Occipital lobe (tissue), 2 donors: ENCODE measurements around the gene SPRED3. TPM values are rescaled to one million over a fixed set of nuclear protein-coding genes. Genes with fewer than 3 reads are reported as not detected.
"Not testable (repeated sequence)": the region's sequence is repeated elsewhere in the genome, so short reads cannot be mapped to it uniquely, and the experiment has no call there.

Source experiments
- DNase-seq: peaks from one replicate; lab custom pipeline; 2025; lab: John Stamatoyannopoulos, UW
- total RNA-seq: library from RNA; depleted of rRNA; stranded (reverse); fragments of >200 nt; gene quantifications from one replicate; pipeline ENCODE4 v1.2.3, GENCODE V29; 2014

SPRED3 gene, protein sequence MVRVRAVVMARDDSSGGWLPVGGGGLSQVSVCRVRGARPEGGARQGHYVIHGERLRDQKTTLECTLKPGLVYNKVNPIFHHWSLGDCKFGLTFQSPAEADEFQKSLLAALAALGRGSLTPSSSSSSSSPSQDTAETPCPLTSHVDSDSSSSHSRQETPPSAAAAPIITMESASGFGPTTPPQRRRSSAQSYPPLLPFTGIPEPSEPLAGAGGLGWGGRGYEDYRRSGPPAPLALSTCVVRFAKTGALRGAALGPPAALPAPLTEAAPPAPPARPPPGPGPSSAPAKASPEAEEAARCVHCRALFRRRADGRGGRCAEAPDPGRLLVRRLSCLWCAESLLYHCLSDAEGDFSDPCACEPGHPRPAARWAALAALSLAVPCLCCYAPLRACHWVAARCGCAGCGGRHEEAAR
- total RNA-seq, result 1.4 TPM

DNA sequence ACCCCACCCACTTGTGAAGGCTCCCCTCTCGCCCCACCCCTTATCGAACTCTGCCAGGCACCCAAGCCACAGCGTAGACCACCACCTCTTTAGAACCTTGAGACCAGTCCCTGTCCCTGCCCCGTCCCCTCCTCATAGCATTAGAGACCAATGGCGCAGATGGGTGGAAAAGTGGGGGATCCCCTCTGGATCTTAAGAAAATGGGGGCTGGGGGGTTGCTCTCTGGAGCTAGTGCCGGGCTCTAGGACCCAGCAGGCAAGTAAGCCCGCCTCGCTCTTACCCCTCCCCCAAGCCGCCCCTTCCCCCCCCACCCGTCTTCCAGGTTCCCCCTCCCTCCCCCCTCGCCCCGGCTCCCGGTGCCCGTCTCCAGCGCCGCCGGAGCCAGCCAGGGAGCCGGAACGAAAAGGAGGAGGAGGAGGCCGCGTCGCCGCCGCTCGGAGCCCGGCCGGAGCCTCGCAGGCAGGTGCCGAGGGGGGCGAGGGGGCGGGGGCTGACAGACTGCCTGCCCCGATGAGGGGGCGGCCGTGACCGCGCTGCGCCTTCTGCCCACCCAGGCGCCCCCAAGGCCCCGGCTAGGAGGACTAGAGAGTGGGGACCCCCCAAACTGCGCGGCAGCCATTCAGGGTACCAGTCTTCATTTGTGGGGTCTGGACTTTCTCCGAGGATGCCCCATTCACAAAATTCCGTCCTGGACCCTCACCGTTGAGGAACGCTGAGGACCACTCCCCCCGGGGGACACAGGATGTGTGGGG is at the start of gene SPRED3:
TSS of gene SPRED3 (plus strand) at position 349 of the 752 bp plus-strand sequence. CDS start 1,606 bp downstream, outside the sequence.
- DNase-seq, result no peak

DNA sequence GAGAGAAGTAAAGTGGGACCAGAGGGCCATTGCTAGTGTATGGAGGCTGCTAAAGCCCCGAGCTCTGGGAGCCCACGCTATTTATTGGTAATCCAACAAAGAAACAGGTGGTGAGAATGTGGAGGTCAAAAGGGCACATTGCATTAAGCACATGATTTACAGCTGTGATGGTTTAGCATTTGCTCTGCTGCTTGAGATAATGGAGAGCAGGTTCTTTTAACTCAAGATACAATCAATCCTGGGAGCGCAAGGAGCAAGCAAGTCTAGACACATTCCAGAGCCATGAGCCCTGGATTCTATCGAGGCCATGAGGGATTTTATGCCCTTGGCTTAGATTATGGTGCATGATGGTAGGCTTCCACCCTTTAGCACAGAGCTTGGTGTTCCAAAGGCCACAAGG is 49.5 kb upstream of the SPRED3 start:
- not testable (repeated sequence) for DNase-seq

DNA sequence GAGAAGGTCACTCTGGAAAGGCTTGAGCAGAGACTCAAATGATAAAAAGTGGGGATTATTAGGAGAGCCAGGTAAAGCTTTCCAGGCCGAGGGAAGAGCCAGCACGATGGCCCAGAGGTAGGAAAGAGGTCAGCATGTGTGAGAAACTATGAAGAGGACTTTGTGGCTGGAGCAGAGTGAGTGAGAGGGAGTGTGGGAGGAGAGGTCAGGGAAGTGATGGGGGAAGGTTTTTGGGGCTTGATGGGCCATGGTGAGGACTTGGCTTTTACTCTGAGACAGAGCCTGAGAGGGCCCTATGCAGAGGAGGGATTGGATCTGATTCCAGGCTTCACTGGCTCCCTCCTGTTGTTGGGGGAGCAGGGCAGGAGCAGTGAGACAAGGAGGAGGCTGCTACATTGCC is 47.6 kb upstream of the SPRED3 start:
- no peak for DNase-seq

DNA sequence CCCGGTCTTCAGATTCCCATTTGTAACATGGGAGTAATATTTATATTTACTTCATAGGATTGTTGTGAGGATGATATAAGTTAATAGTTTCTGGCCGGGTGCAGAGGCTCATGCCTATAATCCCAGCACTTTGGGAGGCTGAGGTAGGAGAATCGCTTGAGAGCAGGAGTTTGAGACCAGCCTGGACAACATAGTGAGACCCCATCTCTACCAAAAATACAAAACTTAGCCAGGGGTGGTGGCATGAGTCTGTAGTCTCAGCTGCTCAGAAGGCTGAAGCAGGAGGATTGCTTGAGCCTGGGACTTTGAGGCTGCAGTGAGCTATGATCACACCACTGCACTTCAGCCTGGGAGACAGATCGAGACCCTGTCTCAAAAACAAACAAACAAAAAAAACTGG is 41.7 kb upstream of the SPRED3 start:
- no peak for DNase-seq

DNA sequence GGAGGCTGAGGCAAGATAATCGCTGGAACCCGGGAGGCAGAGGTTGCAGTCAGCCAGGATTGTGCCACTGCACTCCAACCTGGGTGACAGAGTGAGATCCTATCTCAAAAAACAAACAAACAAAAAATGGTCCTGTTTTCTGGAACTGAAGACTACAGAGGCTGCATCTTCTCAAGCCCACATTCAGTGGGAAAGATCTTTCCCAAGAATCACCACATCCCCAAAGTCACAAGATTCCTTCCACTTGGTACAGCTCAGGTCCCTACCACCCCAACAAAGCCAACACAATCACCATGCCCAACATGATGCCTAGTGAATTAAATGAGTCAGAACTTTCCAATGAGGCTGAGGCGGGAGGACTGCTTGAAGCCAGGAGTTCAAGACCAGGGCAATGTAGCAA is 37.6 kb upstream of the SPRED3 start:
- DNase-seq, result no peak

DNA sequence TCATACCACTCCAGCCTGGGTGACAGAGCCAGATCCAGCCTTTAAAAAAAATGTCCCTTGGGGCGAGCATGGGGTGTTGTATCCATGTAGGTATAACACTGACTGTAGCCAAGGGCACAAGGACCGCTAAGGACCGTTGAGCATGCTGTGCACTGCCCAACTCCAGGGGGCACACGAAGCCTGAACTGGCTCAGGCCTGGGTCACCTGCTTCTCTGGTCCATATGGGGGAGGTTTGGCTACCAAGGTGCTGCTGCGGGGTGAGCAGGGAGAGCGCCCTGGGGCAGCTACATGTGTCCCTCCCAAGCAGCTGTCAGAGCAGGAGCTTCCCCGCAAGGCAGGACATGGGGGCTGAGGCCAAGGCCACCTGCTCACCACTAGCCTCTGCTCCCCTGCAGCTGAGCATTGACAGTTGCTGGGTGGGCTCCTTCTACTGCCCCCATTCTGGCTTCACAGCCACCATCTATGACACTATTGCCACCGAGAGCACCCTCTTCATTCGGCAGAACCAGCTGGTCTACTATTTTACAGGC is 36.6 kb upstream of the SPRED3 start:
- DNase-seq, result no peak

DNA sequence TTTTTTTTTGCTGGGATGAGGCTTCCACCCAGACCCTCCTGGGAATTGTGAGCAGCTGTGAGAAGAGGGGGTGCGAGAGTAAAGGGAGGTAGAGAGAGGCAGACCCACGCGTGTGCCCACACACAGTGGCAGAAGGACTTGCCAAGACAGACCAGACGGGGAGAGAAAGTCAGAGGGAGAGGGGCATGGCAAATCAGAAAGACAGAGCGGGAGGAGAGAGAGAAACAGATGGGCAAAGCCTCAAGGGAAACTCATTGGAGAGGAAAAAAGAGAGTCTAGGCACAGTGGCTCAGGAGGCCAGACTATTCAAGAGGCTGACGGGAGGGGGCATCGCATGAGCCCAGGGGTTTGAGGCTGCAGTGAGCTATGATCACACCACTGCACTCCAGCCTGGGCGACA is 35.9 kb upstream of the SPRED3 start:
- DNase-seq, result no peak

DNA sequence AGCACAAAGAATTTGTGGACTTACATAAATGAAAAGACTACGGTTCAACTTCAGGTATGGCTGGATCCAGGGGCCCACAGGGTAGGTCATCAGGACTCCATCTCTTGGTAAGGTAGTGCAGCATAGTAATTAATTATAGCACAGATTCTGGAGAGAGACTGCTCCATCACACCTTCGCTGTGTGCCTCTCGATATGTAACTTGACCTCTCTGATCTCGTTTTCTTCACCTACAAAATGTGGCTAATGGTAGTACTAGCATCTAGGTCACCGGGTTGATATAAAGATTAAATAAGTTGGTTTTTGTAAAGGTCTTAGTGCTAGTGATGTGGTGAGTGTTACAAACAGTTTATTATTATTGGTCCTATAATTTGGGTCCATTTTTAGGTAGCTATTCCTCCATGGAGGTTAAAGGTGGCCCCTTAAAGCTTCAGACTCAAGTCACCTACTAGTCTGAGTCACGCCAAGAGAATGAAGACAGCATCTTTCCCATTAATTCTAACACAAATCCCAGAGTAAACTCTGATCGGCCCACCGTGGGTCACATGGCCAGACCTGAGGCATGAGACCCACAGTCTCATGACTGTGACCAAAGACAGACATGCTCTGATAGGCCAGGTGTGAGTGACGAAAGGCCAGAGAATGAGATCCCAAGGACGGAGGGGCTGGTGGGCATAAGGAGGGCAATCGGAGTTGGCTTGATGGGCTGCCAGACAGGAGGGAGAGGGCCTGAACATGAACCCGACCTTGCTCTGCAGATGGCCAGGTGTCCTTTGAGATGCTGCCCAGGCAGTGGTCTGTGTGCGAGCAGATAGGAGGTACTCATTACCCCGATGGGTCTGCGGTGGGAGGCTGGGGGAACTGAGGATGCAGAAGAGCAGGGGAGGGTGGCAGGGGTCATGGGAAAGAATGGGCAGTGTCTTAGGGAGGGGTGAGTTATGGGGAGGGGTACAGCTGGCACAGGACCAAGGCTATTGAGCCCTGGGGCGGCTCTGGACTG is 32.5 kb upstream of the SPRED3 start:
- no peak for DNase-seq

DNA sequence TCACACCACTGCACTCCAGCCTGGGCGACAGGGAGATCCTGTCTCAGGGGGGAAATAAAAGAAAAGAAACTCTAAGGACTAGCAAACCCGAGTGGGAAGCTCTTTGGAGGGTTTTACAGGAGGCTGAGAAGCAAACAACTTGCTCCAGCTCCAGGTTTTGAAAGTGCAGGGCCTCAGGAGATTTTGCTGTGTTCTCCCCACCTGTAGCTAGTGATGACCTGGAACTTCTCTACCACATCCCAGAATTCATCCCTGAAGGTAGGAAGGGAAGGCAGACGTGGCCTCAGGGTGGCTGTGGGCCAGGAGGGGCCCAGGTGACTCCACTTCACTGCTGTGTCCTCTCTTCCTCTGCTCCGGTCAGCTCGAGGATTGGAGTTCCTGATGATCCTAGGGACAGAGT is 30.4 kb upstream of the SPRED3 start:
- no peak for DNase-seq

DNA sequence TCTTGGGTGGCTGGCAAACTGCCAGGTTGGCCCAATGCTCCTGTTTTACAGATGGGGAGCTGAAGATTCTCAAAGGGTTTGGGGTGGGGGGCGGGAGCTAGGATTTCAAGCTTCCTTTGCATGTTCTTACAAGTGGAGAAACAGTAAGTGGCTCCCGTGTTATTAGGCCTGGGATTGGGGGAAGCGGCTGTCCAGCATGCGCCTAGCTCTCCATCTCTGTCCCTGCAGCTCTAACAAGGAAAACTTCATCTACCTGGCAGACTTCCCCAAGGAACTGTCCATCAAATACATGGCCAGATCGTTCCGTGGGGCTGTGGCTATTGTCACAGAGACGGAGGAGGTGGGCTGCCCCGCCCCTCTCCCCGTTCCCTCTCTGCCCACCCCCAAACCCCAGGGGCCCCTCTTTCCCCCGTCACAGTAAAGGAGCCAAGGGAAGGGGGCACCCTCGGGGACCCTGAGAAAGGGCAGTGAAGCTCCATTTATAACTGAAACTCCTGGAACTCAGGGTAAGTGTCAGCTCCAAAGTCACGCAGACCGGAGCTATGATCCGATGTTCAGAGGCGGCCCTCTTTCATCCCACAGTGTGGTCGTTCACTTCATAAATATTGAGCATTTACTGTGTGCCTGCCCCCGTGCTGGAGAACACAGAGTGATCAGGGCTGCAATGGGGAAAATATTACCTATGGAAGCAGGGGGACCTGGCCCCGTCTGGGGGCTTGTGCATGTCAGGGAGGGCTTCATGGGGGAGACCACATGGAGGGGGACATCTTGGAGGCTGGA is 29.1 kb upstream of the SPRED3 start:
- no peak for DNase-seq

DNA sequence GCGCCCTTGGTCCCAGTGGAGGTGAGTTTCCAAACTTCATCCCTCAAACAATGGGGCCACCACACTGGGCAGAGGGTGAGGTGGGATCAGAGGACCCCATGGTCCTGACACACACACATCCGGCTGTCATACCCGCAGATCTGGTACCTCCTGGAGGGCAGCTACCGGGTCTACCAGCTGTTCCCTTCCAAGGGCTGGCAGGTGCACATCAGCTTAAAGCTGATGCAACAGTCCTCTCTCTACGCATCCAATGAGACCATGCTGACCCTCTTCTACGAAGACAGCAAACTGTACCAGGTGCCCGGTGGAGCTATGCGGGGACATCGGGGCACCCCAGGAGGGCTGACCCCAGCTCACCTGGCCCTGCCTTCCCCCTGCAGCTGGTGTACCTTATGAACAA is 28.1 kb upstream of the SPRED3 start:
- no peak for DNase-seq

DNA sequence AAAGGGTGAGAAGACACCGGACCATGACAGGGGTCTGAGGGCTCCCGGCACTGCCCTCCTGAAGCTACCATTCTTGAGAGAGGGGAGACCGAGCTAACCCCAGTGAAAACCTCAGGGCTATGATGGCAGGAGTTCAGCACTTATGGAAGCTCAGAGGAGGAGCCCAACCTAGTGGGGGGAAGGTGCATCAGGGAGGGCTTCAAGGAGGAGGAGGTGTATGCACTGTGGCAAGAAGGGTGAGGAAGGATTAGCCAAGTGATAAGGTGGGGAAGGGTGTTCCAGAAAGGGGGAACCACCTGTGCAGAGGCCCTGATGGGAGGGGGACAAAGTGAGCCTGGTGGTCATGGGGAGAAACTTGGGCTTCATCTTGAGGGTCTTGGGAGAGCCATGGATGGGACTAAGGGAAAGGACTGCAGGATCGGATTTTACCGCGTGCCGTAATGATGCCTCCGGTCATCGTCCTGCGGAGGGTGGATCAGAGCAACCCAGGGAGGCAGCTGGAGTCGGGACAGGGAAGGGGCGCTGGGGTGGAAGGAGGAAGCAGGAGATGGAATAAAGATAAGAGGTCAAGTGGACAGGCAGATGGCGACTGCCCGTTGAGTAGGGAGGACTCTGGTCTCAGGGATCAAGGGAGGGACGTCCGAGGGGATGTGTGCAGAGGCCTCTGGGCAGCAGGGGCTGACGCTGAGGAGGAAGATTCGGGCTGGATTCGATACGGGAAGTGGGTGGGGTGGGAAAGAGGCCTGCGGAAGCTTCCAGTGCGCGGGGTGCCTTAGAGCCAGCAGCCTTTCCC is 27.5 kb upstream of the SPRED3 start:
- DNase-seq, result no peak

DNA sequence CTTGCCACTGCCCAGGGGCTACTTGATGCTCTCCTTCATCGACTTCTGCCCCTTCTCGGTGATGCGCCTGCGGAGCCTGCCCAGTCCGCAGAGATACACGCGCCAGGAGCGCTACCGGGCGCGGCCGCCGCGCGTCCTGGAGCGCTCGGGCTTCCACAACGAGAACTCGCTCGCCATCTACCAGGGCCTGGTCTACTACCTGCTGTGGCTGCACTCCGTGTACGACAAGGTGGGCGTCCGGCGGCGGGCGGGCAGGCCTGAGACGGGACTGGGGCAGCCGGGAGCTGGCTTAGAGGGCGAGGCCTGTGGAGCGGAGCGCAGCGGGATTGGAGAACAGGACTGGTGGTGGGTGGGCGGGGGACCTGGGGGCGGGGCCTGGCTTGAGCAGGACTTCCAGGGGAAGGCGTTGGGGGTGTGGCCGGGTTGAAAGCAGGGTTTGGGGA is 26.8 kb upstream of the SPRED3 start:
- peak; percentile 54 for DNase-seq

DNA sequence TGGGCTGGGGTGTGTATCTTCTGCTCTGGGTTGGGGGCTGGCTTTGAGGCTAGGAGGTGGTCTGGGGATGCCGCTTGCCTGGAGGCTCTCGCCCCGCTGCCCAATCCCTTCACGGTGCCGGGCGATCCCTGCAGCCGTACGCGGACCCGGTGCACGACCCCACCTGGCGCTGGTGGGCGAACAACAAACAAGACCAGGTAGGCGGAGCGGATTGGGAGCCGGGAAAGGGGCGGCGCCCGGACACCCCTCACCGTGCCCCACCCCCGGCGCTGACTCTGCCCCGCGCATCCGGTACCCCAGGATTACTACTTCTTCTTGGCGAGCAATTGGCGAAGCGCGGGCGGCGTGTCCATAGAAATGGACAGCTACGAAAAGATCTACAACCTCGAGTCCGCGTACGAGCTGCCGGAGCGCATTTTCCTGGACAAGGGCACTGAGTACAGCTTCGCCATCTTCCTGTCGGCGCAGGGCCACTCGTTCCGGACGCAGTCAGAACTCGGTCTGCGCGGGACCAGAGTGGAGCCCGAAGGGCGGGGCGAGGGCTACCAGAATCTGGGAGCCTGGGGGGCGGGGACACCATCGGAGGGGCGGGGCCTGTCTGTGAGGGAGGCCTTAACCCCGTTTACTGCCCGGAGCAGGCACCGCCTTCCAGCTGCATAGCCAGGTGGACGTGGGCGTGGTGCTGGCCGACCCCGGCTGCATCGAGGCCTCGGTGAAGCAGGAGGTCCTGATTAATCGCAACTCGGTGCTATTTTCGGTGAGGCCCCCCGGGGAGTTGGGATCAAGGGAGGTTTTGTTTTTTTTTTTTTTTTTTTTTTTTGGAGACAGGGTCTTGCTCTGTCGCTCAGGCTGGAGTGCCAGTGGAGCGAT is 26.2 kb upstream of the SPRED3 start:
- DNase-seq, result no peak

DNA sequence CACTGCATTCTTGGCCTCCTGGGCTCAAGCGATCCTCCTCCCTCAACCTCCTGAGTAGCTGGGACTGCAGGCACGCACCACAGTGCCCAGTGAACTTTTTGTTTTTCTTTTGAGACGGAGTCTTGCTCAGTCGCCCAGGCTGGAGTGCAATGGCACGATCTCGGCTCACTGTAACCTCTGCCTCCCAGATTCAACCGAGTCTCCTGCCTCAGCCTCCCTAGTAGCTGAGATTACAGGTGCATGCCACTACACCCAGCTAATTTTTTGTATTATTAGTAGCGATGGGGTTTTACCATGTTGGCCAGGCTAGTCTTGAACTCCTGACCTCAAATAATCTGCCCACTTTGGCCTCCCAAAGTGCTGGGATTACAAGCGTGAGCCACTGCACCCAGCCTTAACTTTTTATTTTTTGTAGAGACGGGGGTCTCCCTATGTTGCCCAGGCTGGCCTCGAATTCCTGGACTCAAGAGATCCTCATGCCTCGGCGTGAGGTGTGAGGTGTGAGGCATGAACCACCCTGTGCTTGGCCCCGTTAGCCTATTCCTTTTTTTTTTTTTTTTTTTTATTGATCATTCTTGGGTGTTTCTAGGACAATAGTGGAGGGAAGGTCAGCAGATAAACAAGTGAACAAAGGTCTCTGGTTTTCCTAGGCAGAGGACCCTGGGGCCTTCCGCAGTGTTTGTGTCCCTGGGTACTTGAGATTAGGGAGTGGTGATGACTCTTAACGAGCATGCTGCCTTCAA is 25.4 kb upstream of the SPRED3 start:
- DNase-seq, result not testable (repeated sequence)

DNA sequence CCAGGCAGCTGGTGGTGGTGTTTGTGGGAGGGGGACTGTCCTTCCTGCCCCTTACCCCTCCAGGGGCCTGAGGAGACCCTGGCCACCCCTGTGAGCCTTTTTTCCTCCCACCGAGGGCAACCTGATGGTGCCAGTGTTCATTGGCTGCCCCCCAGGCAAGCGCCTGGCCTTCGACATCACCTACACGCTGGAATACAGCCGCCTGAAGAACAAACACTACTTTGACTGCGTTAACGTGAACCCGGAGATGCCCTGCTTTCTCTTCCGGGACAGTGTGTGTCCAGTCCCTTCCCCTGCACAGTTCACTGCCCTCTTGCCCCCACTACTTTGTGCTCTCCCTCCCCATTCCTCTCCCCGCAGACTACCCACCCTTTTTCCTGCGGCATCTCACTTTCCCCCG is 21.5 kb upstream of the SPRED3 start:
- DNase-seq, result no peak

DNA sequence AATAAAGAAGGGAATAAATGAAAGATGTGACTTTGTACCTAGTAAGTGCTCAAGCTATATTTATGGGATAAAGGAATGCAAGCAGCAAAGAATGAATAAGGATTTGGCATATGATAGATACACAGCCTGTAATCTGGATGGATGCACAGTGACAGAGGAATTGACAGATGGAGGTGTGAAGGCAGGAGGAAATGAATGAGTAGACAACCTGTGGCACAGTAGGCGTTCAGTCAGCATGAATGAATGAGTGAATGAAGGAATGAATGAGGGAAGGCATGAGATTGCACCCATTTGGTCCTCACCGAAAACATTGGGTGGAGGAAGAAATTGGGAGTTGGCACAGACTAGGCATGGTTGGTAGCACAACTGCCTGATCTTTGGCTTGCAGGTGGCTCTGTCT is 18.9 kb upstream of the SPRED3 start:
- DNase-seq, result no peak

DNA sequence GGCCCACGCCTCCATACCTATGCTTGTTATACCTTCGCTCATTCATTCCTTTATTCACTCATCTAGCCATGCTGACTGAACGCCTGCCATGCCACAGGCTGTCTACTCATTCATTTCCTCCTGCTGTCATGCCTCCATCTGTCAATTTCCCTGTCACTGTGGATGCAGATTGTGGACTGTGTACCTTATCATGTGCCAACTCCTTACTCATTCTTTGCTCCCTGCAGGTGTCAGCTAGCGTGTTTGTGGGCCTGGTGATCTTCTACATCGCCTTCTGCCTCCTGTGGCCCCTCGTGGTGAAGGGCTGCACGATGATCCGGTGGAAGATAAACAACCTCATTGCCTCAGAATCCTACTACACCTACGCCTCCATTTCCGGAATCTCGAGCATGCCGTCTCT is 18.2 kb upstream of the SPRED3 start:
- no peak for DNase-seq
